Transverse colon (tissue), 4 donors: Measurements from ENCODE around the gene JADE2. TPM values are rescaled to one million over a fixed set of nuclear protein-coding genes. Genes with fewer than 3 reads are reported as not detected.
A peak's percentile ranks its signal among the peaks of the same experiment; 100 is the strongest.

Experiments
- DNase-seq: peaks from one replicate; pipeline ENCODE4 v3.0.0-alpha.2; 2019
- H3K27ac ChIP-seq, 4 donors: fragments of 200-600 bp; sonication (generic); 2 replicates each; pipeline ENCODE4 v1.5.1; 2016 to 2018; ENCODE audit warnings: inconsistent platforms in 4 of 4
- H3K27me3 ChIP-seq: fragments of 200-600 bp; sonication (generic); 2 replicates; pipeline ENCODE4 v1.5.1; 2017; ENCODE audit warnings: inconsistent platforms
- H3K36me3 ChIP-seq, 4 donors: fragments of 200-600 bp; sonication (generic); 2 replicates each; pipeline ENCODE4 v1.5.1; 2017 to 2019; ENCODE audit warnings: inconsistent platforms in 4 of 4
- H3K4me1 ChIP-seq, 4 donors: fragments of 200-600 bp; sonication (generic); 2 replicates each; pipeline ENCODE4 v1.5.1; 2017 to 2020; ENCODE audit warnings: inconsistent platforms in 4 of 4
- H3K4me3 ChIP-seq, 4 donors: fragments of 200-600 bp; sonication (generic); 1 replicate in 1 of 4; 2 replicates in 3 of 4; pipeline versions ENCODE4 v1.5.1 to v1.6.1; 2017 to 2019; ENCODE audit warnings: inconsistent platforms in 4 of 4
- H3K9me3 ChIP-seq, 2 donors: fragments of 200-600 bp; sonication (generic); 2 replicates each; pipeline ENCODE4 v1.5.1; 2017 to 2019; ENCODE audit warnings: inconsistent platforms in 2 of 2
- EP300 ChIP-seq: sonication (generic); formaldehyde crosslinking; IDR thresholded peaks from one replicate; pipeline ENCODE4 v1.6.1; 2017; ENCODE audit warnings: antibody characterized with exemption, low read depth
- POLR2A ChIP-seq: fragments of 450-650 bp; IDR thresholded peaks from one replicate; pipeline ENCODE4 v1.6.1; 2016; ENCODE audit warnings: antibody characterized with exemption, mild to moderate bottlenecking, moderate library complexity
- POLR2AphosphoS5 ChIP-seq, 3 donors: sonication (generic); formaldehyde crosslinking; IDR thresholded peaks; one replicate each; pipeline ENCODE4 v1.6.1; 2016; ENCODE audit warnings: antibody characterized with exemption in 3 of 3
- WGBS, 2 donors: methylation state at CpG; one replicate each; pipeline ENCODE4 v1.1.5; 2018; ENCODE audit warnings: low coverage in 1 of 2; 5-methylcytosine and 5-hydroxymethylcytosine counted together
- in situ Hi-C, 4 donors: fragments of 200-750 bp; cut with MboI; loops; one replicate each; pipeline versions ENCODE4 v1.15.0 to v1.15.1; 2017; ENCODE audit warnings: low sequenced_read_pairs in 3 of 4, low pct_ligation_motif_present in 1 of 4, low pct_unique_long_range_greater_than_20kb in 1 of 4
- intact Hi-C: fragments of 100-400 bp; cut with DNase I; formaldehyde crosslinking; loops from one replicate; pipeline ENCODE4 v1.15.1; 2023; ENCODE audit warnings: low total_unique reads
- total RNA-seq, 4 donors: library from RNA; depleted of rRNA; stranded (reverse); fragments of >200 nt; gene quantifications; one replicate each; pipeline ENCODE4 v1.1.0, GENCODE V29; 2016
- TF ChIP-seq, protein P1 (sequence below), 5 experiments: fragments of 200-600 bp in 3 of 5; fragments of 450-650 bp in 2 of 5; sonication (generic) in 3 of 5; IDR thresholded peaks; 1 replicate in 2 of 5; 2 replicates in 3 of 5; pipeline ENCODE4 v1.5.1; 2016 to 2017; ENCODE audit warnings: antibody characterized with exemption in 5 of 5, inconsistent platforms in 3 of 5, mild to moderate bottlenecking in 2 of 5, moderate library complexity in 1 of 5

The JADE2 gene
- total RNA-seq, 4 donors from 2014 or later: 36.6 to 50.1 (median 41.4) TPM

DNA sequence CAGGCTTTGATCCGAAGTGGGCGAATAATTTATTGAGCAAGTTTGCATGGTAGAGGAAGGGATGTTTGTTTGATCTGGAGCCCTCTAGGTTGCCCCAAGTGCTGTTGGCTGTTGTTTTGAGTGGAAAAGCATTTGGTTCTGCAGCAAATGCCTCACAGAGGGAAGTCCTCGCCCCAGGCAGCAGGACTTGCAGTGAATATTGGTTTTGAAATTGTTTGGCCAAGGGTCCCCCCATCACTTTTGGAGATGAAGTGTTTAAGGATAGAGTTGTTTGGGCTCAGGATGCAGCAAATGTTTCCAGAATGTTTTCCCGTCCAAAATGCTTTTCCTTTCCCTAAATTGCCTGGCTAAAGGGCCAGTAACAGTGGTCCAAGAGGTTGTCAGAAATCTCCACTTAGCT lies 3.1 kb downstream of the JADE2 start:
- Histone ChIP-seq H3K36me3 (no peaks in the 10 kb centered on the region), H3K4me3 (peak overlapping the region in 1 of 4 donors; percentile 81)

DNA sequence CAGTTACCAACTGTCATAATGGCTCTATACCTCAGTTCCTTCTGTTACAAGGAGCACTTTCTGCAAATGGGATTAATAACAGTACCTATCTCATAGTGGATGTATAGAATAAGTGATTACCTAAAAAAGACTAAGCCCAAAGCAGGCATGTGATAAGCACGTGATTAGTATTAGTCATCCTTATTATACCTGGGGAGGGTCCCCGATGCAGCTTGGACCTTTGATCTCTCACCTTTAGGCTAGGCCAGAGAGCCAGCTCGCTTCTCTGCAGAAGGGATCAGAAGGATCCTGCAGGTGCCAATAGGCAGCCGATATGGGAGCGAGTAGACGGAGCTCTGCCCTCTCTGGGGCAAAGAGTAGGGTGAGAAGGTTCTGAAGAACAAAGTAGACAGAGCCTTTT lies 4.0 kb downstream of the JADE2 start:
- in situ Hi-C loops: loop anchor here in 1 of 4 donors (10.0 kb wide), 1 partner anchor 115 kb away; the partner anchor contains the start of gene CDKN2AIPNL

More for the DNA sequence above, 3.1 kb downstream of the JADE2 start:
- no peak for DNase-seq
- TF ChIP-seq, protein P1, sequence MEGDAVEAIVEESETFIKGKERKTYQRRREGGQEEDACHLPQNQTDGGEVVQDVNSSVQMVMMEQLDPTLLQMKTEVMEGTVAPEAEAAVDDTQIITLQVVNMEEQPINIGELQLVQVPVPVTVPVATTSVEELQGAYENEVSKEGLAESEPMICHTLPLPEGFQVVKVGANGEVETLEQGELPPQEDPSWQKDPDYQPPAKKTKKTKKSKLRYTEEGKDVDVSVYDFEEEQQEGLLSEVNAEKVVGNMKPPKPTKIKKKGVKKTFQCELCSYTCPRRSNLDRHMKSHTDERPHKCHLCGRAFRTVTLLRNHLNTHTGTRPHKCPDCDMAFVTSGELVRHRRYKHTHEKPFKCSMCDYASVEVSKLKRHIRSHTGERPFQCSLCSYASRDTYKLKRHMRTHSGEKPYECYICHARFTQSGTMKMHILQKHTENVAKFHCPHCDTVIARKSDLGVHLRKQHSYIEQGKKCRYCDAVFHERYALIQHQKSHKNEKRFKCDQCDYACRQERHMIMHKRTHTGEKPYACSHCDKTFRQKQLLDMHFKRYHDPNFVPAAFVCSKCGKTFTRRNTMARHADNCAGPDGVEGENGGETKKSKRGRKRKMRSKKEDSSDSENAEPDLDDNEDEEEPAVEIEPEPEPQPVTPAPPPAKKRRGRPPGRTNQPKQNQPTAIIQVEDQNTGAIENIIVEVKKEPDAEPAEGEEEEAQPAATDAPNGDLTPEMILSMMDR (IDR thresholded peaks at IDR 0.05): no peak
- no peak for TF ChIP-seq POLR2AphosphoS5 (IDR thresholded peaks at IDR 0.05)
- TF ChIP-seq POLR2A: no peak
- no peak for TF ChIP-seq EP300
- WGBS, 2 donors: 56 to 72% methylated on average over 2 to 4 of the region's 4 CpGs
- Histone ChIP-seq H3K27me3 (no peaks in the 10 kb centered on the region), H3K27ac (peak overlapping the region in 1 of 4 donors; percentile 94), H3K9me3 (no peaks in the 10 kb centered on the region), H3K4me1 (peaks cover 16 to 63% (median 41%) of the 10 kb centered on the region in 4 donors)
- intact Hi-C loops (loop anchor here (5.0 kb wide), 3 partner anchors 49 to 156 kb away; partner anchors contain the start of genes CDKN2AIPNL and UBE2B), in situ Hi-C loops (loop anchor here in 1 of 4 donors (10.0 kb wide), 1 partner anchor 114 kb away; the partner anchor contains the start of gene CDKN2AIPNL)

DNA sequence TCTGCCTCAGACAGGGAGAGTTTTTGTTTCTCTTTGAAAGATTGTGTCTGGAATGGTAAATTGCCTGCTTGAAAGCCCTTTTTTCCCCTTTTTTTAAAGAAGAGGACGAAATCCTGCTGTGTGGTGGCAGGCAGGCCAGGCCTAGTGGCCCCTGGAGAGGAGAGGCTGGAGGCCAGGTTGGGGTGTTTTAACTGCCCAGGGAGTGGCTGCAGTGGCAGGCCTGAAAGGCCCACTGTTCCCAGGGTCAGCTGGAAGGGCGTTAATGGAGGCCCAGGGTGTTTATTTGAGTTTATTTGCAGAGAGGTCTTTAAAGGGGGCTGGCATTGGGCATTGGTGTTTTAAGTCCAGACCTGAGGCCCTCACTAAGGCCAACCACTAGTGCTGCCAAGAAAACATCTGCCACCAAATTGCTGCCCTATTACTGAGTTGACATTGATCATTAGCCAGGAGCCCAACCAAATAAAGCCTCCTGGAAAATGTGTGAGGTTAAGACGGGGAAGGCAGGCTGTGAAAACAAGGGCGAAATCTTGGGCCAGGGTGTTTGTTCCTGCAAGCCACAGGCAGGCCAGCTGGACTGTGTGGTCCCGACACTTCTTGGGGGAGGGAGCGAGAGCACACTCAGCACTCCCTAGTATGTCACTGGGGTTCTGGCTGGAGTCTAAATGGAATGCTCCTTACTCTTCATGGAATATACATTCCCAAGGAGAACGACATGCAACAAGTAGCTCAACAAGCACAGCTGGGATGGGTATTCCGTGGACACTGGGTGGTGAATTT lies 5.0 kb downstream of the JADE2 start:
- peaks cover 16 to 57% (median 36%) of the 10 kb centered on the region in 4 donors for H3K4me1 ChIP-seq

More for the DNA sequence above, 4.0 kb downstream of the JADE2 start:
- no peak for TF ChIP-seq POLR2A
- TF ChIP-seq, protein P1 (IDR thresholded peaks at IDR 0.05): no peak
- TF ChIP-seq POLR2AphosphoS5 (IDR thresholded peaks at IDR 0.05): no peak
- Histone ChIP-seq H3K27ac (peak overlapping the region in 1 of 4 donors; percentile 43), H3K27me3 (no peaks in the 10 kb centered on the region), H3K4me1 (peaks cover 16 to 57% (median 36%) of the 10 kb centered on the region in 4 donors), H3K36me3 (no peaks in the 10 kb centered on the region), H3K4me3 (no peak overlapping the region), H3K9me3 (no peaks in the 10 kb centered on the region)
- intact Hi-C loops: loop anchor here (5.0 kb wide), 3 partner anchors 48 to 157 kb away; partner anchors contain the start of genes CDKN2AIPNL and UBE2B
- no peak for DNase-seq
- 89 to 100% methylated on average over 3 to 6 of the region's 6 CpGs for WGBS, 2 donors

More for the DNA sequence above, 5.0 kb downstream of the JADE2 start:
- Histone ChIP-seq H3K36me3 (no peaks in the 10 kb centered on the region), H3K27ac (peak overlapping the region; percentile 0 to 63 (median 48)), H3K27me3 (no peaks in the 10 kb centered on the region), H3K4me3 (no peak overlapping the region), H3K9me3 (no peaks in the 10 kb centered on the region)
- intact Hi-C loops (no loop called here), in situ Hi-C loops (no loop called here)
- WGBS, 2 donors: 74 to 79% methylated on average over 3 to 8 of the region's 8 CpGs
- DNase-seq: no peak
- no peak for TF ChIP-seq EP300
- TF ChIP-seq POLR2A: no peak
- TF ChIP-seq POLR2AphosphoS5 (IDR thresholded peaks at IDR 0.05): no peak
- TF ChIP-seq, protein P1 (IDR thresholded peaks at IDR 0.05): no peak
